PC-3 (cell line): ENCODE data around the gene HNRNPU. TPM values are rescaled to one million over a fixed set of nuclear protein-coding genes. Genes with fewer than 3 reads are reported as not detected.

Source experiments
- ATAC-seq: fragments of 200-7000 bp; cut with Tn5 transposase; 2 replicates; pipeline ENCODE4 v1.9.1; 2020; ENCODE audit warnings: mild to moderate bottlenecking, moderate library complexity
- BruUV-seq: library from RNA; stranded (reverse); fragments of 400-500 nt; replicated peaks from 2 replicates; lab custom pipeline; 2021; lab: Mats Ljungman, UMichigan
- CTCF ChIA-PET: fragments of 300-600 bp; sonication (Branson Sonifier 250); formaldehyde crosslinking; loops from one replicate; lab custom pipeline; 2022; ENCODE audit warnings: antibody characterized with exemption; lab: Charles Lee
- POLR2A ChIA-PET: fragments of 300-600 bp; sonication (Branson Sonifier 250); formaldehyde crosslinking; loops from one replicate; lab custom pipeline; 2022; ENCODE audit warnings: antibody characterized with exemption; ENCODE audit not compliant: unreplicated experiment; lab: Charles Lee
- DNase-seq: peaks from one replicate; pipeline ENCODE4 v3.0.0-alpha.2; 2015
- H2AFZ ChIP-seq: fragments of 300-600 bp; sonication (generic); 2 replicates; pipeline ENCODE4 v1.6.0; 2016; ENCODE audit warnings: antibody characterized with exemption, low read length
- H3F3A ChIP-seq: fragments of 300-600 bp; sonication (generic); one replicate; pipeline ENCODE4 v1.6.0; 2017; ENCODE audit warnings: antibody characterized with exemption, low read length, control low read depth, mild to moderate bottlenecking; ENCODE audit not compliant: unreplicated experiment
- H3K27ac ChIP-seq: fragments of 300-600 bp; sonication (generic); 2 replicates; pipeline ENCODE4 v1.5.1; 2016; ENCODE audit warnings: mild to moderate bottlenecking, low read length
- H3K27me3 ChIP-seq: fragments of 300-600 bp; sonication (generic); 2 replicates; pipeline ENCODE4 v1.6.1; 2016; ENCODE audit warnings: low read length, mixed read lengths
- H3K36me3 ChIP-seq: fragments of 300-600 bp; sonication (generic); 2 replicates; pipeline ENCODE4 v1.6.1; 2016; ENCODE audit warnings: low read depth, mixed run types, low read length, mixed read lengths
- H3K4me1 ChIP-seq: fragments of 300-600 bp; sonication (generic); 2 replicates; pipeline ENCODE4 v1.5.1; 2016; ENCODE audit warnings: low read length; ENCODE audit not compliant: insufficient read depth
- H3K4me2 ChIP-seq: fragments of 300-600 bp; sonication (generic); 2 replicates; pipeline ENCODE4 v1.6.0; 2016; ENCODE audit warnings: low read length
- H3K4me3 ChIP-seq: fragments of 300-600 bp; sonication (generic); 2 replicates; pipeline ENCODE4 v1.5.1; 2016; ENCODE audit warnings: mild to moderate bottlenecking, low read length, mixed read lengths
- H3K79me2 ChIP-seq: fragments of 300-600 bp; sonication (generic); 2 replicates; pipeline ENCODE4 v1.6.1; 2017; ENCODE audit warnings: low read length, mixed read lengths
- H3K9ac ChIP-seq: fragments of 300-600 bp; sonication (generic); 2 replicates; pipeline ENCODE4 v1.6.0; 2016; ENCODE audit warnings: mild to moderate bottlenecking, low read length
- H3K9me2 ChIP-seq: fragments of 300-600 bp; sonication (generic); replicated peaks from 2 replicates; pipeline ENCODE4 v1.6.1; 2016; ENCODE audit warnings: mixed run types, low read length, mixed read lengths
- H3K9me3 ChIP-seq: fragments of 300-600 bp; sonication (generic); 2 replicates; pipeline ENCODE4 v1.6.1; 2016; ENCODE audit warnings: low read length, mixed read lengths
- H4K20me1 ChIP-seq: fragments of 300-600 bp; sonication (generic); 2 replicates; pipeline ENCODE4 v1.6.1; 2016; ENCODE audit warnings: low read length, mixed read lengths
- CTCF ChIP-seq: fragments of 300-600 bp; sonication (generic); conservative IDR thresholded peaks from 2 replicates; pipeline ENCODE4 v1.5.1; 2017; ENCODE audit warnings: antibody characterized with exemption, low read depth, mild to moderate bottlenecking, low read length
- EZH2 ChIP-seq: fragments of 300-600 bp; sonication (generic); IDR thresholded peaks from one replicate; pipeline ENCODE4 v1.6.1; 2017; ENCODE audit warnings: antibody characterized with exemption, mild to moderate bottlenecking, low read length; ENCODE audit not compliant: unreplicated experiment
- EZH2phosphoT487 ChIP-seq: fragments of 300-600 bp; sonication (generic); IDR thresholded peaks from 2 replicates; pipeline ENCODE4 v1.6.1; 2018; ENCODE audit warnings: mild to moderate bottlenecking, antibody characterized with exemption, low read length, borderline replicate concordance
- intact Hi-C: fragments of 100-400 bp; cut with micrococcal nuclease; formaldehyde crosslinking; loops from 2 replicates; pipeline ENCODE4 v1.9.0; 2023
- total RNA-seq: library from RNA; depleted of rRNA; stranded (reverse); fragments of >200 nt; gene quantifications from 2 replicates; pipeline ENCODE4 v1.2.3, GENCODE V29; 2014

HNRNPU gene
- total RNA-seq, 1 experiment from 2014 or later: 431 TPM

- no peak overlapping the region for H2AFZ ChIP-seq
- intact Hi-C loops: no loop called here
- no peaks in the 10 kb centered on the region for H3K9me3 ChIP-seq
- H3K9ac ChIP-seq: no peak overlapping the region
- DNase-seq (no peak), ATAC-seq (no peak; the same call in 1 of the 2 replicates)
- H3K4me3 ChIP-seq: no peak overlapping the region
- no peak overlapping the region for H3K4me2 ChIP-seq
- ChIA-PET CTCF (no interaction called here), POLR2A (interaction anchor here (0.6 to 0.7 kb wide), 2 partner anchors 126 to 150 kb away, joined by 3 read pairs; no protein-coding TSS in a partner anchor)
- BruUV-seq: TSS peak; percentile 9
- peaks cover 13% of the 10 kb centered on the region for H3F3A ChIP-seq
- peaks cover 57% of the 10 kb centered on the region for H3K79me2 ChIP-seq
- TF ChIP-seq CTCF: no peak
- TF ChIP-seq EZH2: no peak
- no peak for TF ChIP-seq EZH2phosphoT487
- no peaks in the 10 kb centered on the region for H3K9me2 ChIP-seq
- H3K27ac ChIP-seq: no peak overlapping the region
- no peaks in the 10 kb centered on the region for H3K27me3 ChIP-seq
- peaks cover 2% of the 10 kb centered on the region; the same call in 1 of the 2 replicates for H3K4me1 ChIP-seq
- H4K20me1 ChIP-seq: peaks cover 19% of the 10 kb centered on the region
- H3K36me3 ChIP-seq: peaks cover 87% of the 10 kb centered on the region
Measured at GRCh38 chr1:244843148-244843978, 21.0 kb downstream of the HNRNPU start.

- no peak overlapping the region for H3K4me3 ChIP-seq
- H3K9me3 ChIP-seq: no peaks in the 10 kb centered on the region
- H3K27me3 ChIP-seq: no peaks in the 10 kb centered on the region
- H3K4me1 ChIP-seq: peaks cover 22% of the 10 kb centered on the region
- no peak overlapping the region for H3K9ac ChIP-seq
- ATAC-seq: no peak
- H3K4me2 ChIP-seq: no peak overlapping the region
- H3F3A ChIP-seq: peaks cover 18% of the 10 kb centered on the region
- intact Hi-C loops: no loop called here
- peaks cover 77% of the 10 kb centered on the region for H3K79me2 ChIP-seq
- ChIA-PET CTCF (no interaction called here), POLR2A (no interaction called here)
- DNase-seq: no peak
- BruUV-seq: no TSS peak
- TF ChIP-seq CTCF (no peak), EZH2phosphoT487 (no peak), EZH2 (no peak)
- H3K9me2 ChIP-seq: no peaks in the 10 kb centered on the region
- H3K36me3 ChIP-seq: peaks cover 71% of the 10 kb centered on the region
- no peak overlapping the region for H3K27ac ChIP-seq
- H4K20me1 ChIP-seq: peaks cover 19% of the 10 kb centered on the region
- no peak overlapping the region for H2AFZ ChIP-seq
Measured at GRCh38 chr1:244841273-244841927, 22.9 kb downstream of the HNRNPU start.
